CD4-positive, alpha-beta T cell treated with Interleukin-6 for 4 hours (primary cell): ENCODE measurements around the gene PLEKHG4B.

ENCODE experiments used
- DNase-seq: peaks from one replicate; pipeline ENCODE4 v3.0.0-alpha.2; 2020; ENCODE audit warnings: mixed read lengths

PLEKHG4B gene

GRCh38 chr5:173392-174290 is 81.7 kb downstream of the PLEKHG4B start:
- DNase-seq: no peak

DNA sequence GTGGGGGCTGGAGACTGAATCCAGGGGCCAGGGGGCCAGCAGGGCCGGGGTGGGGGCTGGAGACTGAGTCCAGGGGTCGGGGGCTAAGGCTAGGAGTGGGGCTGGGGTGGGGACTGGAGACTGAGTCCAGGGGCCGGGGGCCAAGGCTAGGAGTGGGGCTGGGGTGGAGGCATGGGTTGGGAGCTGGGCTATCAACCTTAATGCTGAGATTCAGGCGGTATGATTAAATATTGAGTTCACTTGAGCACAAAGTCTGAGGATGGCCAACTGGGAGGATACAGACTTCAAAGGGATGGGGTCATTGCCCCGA is 82.3 kb downstream of the PLEKHG4B start:
- no peak for DNase-seq

- no peak for DNase-seq
These were observed 83.0 kb downstream of the PLEKHG4B start for GRCh38 chr5:174876-175465.

- DNase-seq: no peak
These were observed 84.4 kb downstream of the PLEKHG4B start for GRCh38 chr5:176296-176823.

- no peak for DNase-seq
These were observed 86.1 kb downstream of the PLEKHG4B start for GRCh38 chr5:178110-178509.

- DNase-seq: no peak
These were observed 87.4 kb downstream of the PLEKHG4B start for GRCh38 chr5:179401-179800.

GRCh38 chr5:180286-180918 is 88.4 kb downstream of the PLEKHG4B start:
- no peak for DNase-seq

GRCh38 chr5:181160-181559 is 89.2 kb downstream of the PLEKHG4B start:
- no peak for DNase-seq

GRCh38 chr5:181566-181965 is 89.6 kb downstream of the PLEKHG4B start:
- no peak for DNase-seq

GRCh38 chr5:182126-182525 is 90.2 kb downstream of the PLEKHG4B start:
- DNase-seq: no peak

DNA sequence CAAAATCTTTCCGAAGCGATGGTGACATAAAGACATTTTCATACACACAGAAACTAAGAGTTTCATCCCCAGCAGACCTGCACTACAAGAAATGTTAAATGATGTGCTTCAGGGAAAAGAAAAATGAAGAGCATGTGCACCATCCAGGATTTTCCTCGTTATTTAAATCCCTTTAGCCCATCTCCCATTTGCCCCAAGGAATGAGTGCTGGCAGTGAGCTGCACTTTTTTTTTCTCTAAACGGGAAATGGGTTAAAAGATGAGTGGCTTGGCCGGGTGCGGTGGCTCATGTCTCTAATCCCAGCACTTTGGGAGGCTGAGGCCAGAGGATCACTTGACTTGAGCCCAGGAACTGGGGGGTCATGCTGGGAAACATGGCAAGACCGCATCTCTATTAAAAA is 92.5 kb downstream of the PLEKHG4B start:
- DNase-seq: no peak

- DNase-seq: no peak
These were observed 93.4 kb downstream of the PLEKHG4B start for GRCh38 chr5:185095-186070.

- no peak for DNase-seq
These were observed 94.4 kb downstream of the PLEKHG4B start for GRCh38 chr5:186091-187041.

DNA sequence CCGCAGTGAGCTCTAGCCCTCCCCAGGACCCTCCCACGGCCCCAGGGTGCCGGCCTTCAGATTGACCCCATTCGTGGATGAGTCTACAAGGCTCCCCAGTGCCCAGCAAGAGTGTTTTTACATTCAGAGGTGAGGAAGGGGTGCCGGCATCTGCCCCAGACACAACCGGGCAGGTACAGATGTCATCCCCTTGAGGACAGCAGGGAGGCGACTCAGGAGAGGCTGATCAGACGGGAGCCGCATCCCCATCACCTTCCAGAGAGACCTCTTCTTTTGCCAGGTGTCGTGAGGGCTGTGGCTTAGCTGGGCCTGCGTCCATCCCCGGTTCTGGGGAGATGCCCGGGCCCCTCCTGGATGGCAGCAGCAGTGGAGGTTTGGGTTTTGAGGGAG is 95.1 kb downstream of the PLEKHG4B start:
- DNase-seq: no peak

DNA sequence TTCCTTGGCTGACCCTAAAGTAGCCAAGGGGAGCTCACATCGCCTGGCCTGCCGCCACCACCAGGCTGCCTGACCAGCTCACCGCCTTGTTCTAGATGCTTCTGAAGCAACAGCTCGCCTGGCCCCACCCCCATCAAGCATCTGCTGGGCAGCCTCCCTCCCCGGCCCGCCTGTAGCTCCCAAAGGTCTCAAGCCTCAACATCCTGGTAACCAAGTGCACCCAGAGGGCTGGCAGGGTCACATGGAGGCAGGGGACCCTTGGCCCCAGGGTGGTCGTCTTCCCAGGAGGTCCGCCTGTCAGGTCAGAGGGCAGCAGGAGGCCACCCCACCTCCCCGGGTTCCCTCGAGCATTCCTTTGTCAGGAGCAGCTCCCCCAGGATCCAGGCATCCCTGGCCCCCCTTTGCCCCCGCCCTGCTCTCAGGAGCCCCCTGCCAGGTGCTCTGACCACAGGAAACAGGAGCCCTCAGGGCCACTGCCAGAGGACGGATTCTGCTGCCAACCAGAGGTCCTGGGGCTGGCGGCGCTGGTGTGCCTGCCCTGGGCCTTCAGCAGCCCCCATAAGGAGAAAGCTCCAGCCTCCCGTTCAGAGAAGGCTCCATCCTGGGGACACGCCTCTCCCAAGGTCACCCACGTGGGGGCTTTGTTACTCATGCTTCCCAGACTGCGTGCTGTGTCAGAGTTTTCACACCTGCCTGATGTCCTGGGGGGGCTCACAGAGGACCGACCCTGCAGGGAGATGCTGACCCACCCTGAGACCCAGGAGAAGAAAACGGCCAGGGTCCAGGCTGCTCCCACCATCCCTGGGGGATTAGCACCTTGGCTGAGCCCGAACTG is 95.9 kb downstream of the PLEKHG4B start:
- no peak for DNase-seq

- peak; percentile 88 for DNase-seq
These were observed 96.8 kb downstream of the PLEKHG4B start for GRCh38 chr5:188488-189481.

GRCh38 chr5:189486-189885 is 97.5 kb downstream of the PLEKHG4B start:
- DNase-seq: no peak

GRCh38 chr5:189976-190365 is 98.0 kb downstream of the PLEKHG4B start:
- DNase-seq: no peak

DNA sequence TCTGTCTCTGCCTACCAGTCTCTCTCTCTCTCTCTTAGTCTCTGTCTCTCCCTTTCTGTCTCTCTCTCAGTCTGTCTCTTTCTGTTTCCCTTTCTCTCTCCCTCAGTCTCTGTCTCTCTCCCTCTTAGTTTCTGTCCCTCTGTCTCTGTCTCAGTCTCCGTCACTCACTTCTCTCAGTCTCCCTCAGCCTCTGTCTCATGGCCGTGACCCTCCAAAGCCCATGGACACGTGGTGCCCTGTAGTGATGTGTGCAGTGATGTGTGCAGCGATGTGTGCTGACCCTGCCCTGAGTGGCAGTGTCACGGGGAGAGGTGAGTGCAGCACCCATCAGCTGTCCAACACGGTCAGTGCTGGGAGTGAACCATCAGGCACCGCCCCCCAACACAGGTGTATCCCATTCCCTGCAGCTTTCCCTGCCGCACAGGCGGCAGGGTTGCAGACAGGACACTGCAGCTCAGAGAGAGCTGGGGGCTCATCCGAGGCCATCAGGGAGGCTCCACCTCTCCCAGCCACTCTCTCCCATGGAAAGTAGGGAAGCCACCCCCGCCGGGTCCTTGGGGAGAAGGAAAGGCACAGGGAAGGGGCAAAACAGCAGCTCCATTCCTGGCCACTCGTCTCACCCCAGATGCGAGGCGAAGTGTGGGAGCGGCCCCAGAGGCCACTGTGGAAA is 98.5 kb downstream of the PLEKHG4B start:
- DNase-seq: no peak
